ENCODE measurements around the gene CTNNA2. TPM values are rescaled to one million over a fixed set of nuclear protein-coding genes. Genes with fewer than 3 reads are reported as not detected.

The CTNNA2 gene
- total RNA-seq, 1 donor from 2014 or later, result 43.5 TPM

DNA sequence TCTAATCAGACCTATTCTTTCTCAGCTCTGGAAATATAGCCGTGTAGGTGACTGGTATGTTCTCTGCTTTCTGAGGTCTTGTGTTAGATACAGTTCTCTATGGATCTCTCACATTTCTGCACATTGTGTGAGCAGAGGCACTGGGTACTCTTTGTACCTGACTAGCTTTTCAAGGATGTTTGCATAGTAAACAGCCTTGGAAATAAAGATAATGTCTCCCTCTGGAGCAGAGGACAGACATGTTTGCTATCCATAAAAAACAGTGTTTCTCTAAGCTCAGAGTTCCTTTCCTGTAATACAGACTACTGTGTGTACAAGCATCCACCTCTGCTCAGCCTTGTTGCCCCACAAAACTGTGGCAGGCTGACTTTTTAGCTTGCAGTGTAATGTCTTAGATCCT lies 279.2 kb downstream of the CTNNA2 start:
- no peak overlapping the region for H3K27ac Mint-ChIP-seq
- peaks cover 2% of the 10 kb centered on the region for H3K27me3 Mint-ChIP-seq (ENCODE audit: insufficient read depth, low read depth)
- H3K9me3 Mint-ChIP-seq, result no peaks in the 10 kb centered on the region
- no peaks in the 10 kb centered on the region for H3K36me3 Mint-ChIP-seq
- H2AFZ ChIP-seq (replicated peaks), result no peak overlapping the region
- H3K4me1 ChIP-seq, result peaks cover 4% of the 10 kb centered on the region
- no peaks in the 10 kb centered on the region for H3K9me3 ChIP-seq (ENCODE audit: low read depth)
- no peak overlapping the region for H3K4me3 Mint-ChIP-seq
- H3K4me1 Mint-ChIP-seq, result peaks cover 4% of the 10 kb centered on the region
- no peak overlapping the region for H3K9ac ChIP-seq
- H3K4me3 ChIP-seq, result no peak overlapping the region
- no peaks in the 10 kb centered on the region for H4K20me1 ChIP-seq (ENCODE audit: low read depth)
- no peaks in the 10 kb centered on the region for H3F3A ChIP-seq (ENCODE audit: low read depth)
- no peaks in the 10 kb centered on the region for H3K27me3 ChIP-seq
- H3K27ac ChIP-seq, result no peak overlapping the region
- H3K36me3 ChIP-seq, result no peaks in the 10 kb centered on the region
- no peak overlapping the region for H3K4me2 ChIP-seq
- no peak for TF ChIP-seq EZH2 (IDR thresholded peaks at IDR 0.05)
- no peak for TF ChIP-seq EZH2phosphoT487 (IDR thresholded peaks at IDR 0.05)
- TF ChIP-seq, protein P1, sequence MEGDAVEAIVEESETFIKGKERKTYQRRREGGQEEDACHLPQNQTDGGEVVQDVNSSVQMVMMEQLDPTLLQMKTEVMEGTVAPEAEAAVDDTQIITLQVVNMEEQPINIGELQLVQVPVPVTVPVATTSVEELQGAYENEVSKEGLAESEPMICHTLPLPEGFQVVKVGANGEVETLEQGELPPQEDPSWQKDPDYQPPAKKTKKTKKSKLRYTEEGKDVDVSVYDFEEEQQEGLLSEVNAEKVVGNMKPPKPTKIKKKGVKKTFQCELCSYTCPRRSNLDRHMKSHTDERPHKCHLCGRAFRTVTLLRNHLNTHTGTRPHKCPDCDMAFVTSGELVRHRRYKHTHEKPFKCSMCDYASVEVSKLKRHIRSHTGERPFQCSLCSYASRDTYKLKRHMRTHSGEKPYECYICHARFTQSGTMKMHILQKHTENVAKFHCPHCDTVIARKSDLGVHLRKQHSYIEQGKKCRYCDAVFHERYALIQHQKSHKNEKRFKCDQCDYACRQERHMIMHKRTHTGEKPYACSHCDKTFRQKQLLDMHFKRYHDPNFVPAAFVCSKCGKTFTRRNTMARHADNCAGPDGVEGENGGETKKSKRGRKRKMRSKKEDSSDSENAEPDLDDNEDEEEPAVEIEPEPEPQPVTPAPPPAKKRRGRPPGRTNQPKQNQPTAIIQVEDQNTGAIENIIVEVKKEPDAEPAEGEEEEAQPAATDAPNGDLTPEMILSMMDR (IDR thresholded peaks at IDR 0.05), result no peak
- H3K79me2 ChIP-seq (ENCODE audit: low read depth), result no peaks in the 10 kb centered on the region
- DNase-seq (ENCODE audit: low spot score), result no peak

DNA sequence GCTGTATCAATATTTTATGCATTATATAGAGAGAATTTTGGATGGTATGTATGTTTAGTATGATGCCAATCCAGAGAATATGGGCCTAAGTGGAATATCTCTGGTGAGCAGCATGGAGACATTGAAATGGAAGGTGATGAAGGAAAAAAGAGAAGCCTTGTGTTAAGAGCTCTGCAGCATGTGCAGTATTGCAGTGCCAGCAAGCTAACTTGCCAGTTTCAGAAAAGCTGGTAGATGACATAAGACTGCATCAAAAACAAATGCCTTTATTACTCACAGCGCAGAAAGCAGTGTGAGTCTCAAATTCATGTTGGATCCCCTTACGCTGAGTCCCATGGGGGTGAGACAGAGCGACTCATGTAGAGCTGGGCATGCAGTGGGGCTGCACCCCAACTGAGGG lies 280.2 kb downstream of the CTNNA2 start:
- Histone ChIP-seq H3K36me3 (no peaks in the 10 kb centered on the region), H3K27ac (no peak overlapping the region), H3K9me3 (ENCODE audit: low read depth) (no peaks in the 10 kb centered on the region), H3K4me3 (no peak overlapping the region), H3F3A (ENCODE audit: low read depth) (no peaks in the 10 kb centered on the region), H3K4me2 (no peak overlapping the region), H2AFZ (replicated peaks) (no peak overlapping the region), H4K20me1 (ENCODE audit: low read depth) (no peaks in the 10 kb centered on the region), H3K27me3 (no peaks in the 10 kb centered on the region), H3K9ac (no peak overlapping the region), H3K79me2 (ENCODE audit: low read depth) (no peaks in the 10 kb centered on the region), H3K4me1 (peaks cover 4% of the 10 kb centered on the region)
- DNase-seq (ENCODE audit: low spot score), result no peak
- no peaks in the 10 kb centered on the region for H3K27me3 Mint-ChIP-seq (ENCODE audit: insufficient read depth, low read depth)
- H3K4me1 Mint-ChIP-seq, result peaks cover 4% of the 10 kb centered on the region
- H3K27ac Mint-ChIP-seq, result no peak overlapping the region
- no peak overlapping the region for H3K4me3 Mint-ChIP-seq
- no peaks in the 10 kb centered on the region for H3K9me3 Mint-ChIP-seq
- TF ChIP-seq EZH2 (IDR thresholded peaks at IDR 0.05), result no peak
- TF ChIP-seq, protein P1 (IDR thresholded peaks at IDR 0.05), result no peak
- TF ChIP-seq EZH2phosphoT487 (IDR thresholded peaks at IDR 0.05), result no peak
- H3K36me3 Mint-ChIP-seq, result no peaks in the 10 kb centered on the region

DNA sequence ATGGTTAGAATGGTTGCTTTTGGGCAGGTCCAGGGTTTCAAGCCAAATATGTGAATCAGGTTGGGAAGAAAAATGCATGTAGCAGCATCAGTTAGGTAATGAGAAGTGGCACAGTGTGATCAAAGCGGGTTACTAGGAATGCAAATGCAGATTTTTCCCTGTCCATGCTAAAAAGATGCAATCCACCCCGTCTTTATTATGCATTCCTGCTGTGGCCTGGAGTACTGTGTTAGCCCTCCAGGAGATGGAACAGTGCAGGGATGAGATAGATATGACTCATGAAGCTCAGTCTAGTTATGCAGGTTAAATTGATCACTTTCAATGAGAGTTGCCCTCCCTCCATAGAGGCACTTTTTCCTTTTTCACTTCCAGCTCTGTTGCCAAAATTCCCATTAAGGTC lies 283.8 kb downstream of the CTNNA2 start:
- H4K20me1 ChIP-seq (ENCODE audit: low read depth), result no peaks in the 10 kb centered on the region
- no peaks in the 10 kb centered on the region for H3K9me3 Mint-ChIP-seq
- H3K27ac ChIP-seq, result no peak overlapping the region
- no peaks in the 10 kb centered on the region for H3F3A ChIP-seq (ENCODE audit: low read depth)
- no peak overlapping the region for H3K27ac Mint-ChIP-seq
- H3K27me3 Mint-ChIP-seq (ENCODE audit: insufficient read depth, low read depth), result no peaks in the 10 kb centered on the region
- H3K79me2 ChIP-seq (ENCODE audit: low read depth), result no peaks in the 10 kb centered on the region
- no peaks in the 10 kb centered on the region for H3K9me3 ChIP-seq (ENCODE audit: low read depth)
- TF ChIP-seq, protein P1 (IDR thresholded peaks at IDR 0.05), result no peak
- TF ChIP-seq EZH2phosphoT487 (IDR thresholded peaks at IDR 0.05) (no peak), EZH2 (IDR thresholded peaks at IDR 0.05) (no peak)
- H3K27me3 ChIP-seq, result no peaks in the 10 kb centered on the region
- H3K4me1 Mint-ChIP-seq, result peaks cover 28% of the 10 kb centered on the region
- no peak overlapping the region for H3K9ac ChIP-seq
- H3K4me1 ChIP-seq, result no peaks in the 10 kb centered on the region
- H3K36me3 ChIP-seq, result no peaks in the 10 kb centered on the region
- H3K4me2 ChIP-seq, result no peak overlapping the region
- H3K4me3 ChIP-seq, result no peak overlapping the region
- no peak overlapping the region for H3K4me3 Mint-ChIP-seq
- H2AFZ ChIP-seq (replicated peaks), result no peak overlapping the region
- no peak for DNase-seq (ENCODE audit: low spot score)
- H3K36me3 Mint-ChIP-seq, result peaks cover 2% of the 10 kb centered on the region

All from neural progenitor cell (in vitro differentiated cells).